Right ventricle myocardium superior (tissue), 1 donor: Measurements from ENCODE around the gene CADPS2. TPM values are rescaled to one million over a fixed set of nuclear protein-coding genes. Genes with fewer than 3 reads are reported as not detected.

Experiments used
- ATAC-seq: fragments of 200-7000 bp; cut with Tn5 transposase; one replicate; pipeline ENCODE4 v1.9.1; 2020; ENCODE audit warnings: mild to moderate bottlenecking; ENCODE audit not compliant: poor library complexity
- DNase-seq: peaks from one replicate; pipeline ENCODE4 v3.0.0-alpha.2; 2020
- intact Hi-C: fragments of 100-400 bp; cut with DNase I; formaldehyde crosslinking; loops from one replicate; pipeline ENCODE4 v1.11.2; 2022
- long read RNA-seq: library from polyadenylated mRNA; unstranded; transcript quantifications from one replicate; pipeline ENCODE4 v2.0.0, GENCODE V29; 2021
- total RNA-seq: library from RNA; stranded (reverse); fragmentation: NEBNext Ultra II Directional; extraction: Animal tissue kit (Norgen Biotek cat#: 25700); gene quantifications from one replicate; pipeline ENCODE4 v1.2.1, GENCODE V29; 2021
- donor health status: DM: no; HTN: yes; CAD: no; lungs with severe emphysema.

CADPS2 gene
- total RNA-seq, result 20.3 TPM
- long read RNA-seq, partial matches to known transcripts, result 6 of 45 reads
- long read RNA-seq, other reads (novel, unspliced or antisense), result 39 of 45 reads

DNA sequence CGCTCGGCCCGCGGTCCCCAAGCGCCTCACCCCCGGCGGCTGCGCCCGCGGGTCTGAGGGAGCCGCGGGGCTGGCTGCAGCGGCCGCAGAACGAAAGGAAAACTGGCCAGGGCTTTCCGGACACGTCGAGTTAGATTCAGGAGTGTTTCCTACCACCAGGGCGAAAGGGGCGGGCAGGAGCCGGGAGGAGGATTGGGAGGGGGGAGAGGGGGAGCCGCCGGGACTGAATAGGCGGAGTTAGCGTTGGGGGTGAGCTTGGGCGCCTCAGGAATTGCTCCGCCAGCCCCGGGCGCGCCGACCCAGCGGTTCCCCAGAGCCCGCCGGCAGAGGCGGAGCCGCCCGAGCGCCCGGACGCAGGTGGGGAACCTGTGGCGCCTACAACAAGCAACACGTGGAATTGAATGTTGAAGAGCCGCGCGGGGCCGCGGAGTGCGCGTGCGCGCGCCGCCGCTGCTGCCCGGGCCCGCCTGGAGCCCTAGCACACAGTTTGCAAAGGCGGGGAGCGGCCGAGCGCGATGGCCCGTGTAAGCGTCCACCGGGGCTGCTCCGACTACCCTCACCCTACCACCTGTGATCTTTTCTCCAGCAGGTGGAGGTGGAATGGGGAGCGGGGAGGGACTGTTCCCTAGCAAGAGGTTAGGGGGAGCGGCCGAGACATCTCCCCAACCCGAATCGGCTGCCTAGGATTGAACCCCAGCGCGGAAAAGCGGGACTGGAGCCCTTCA lies at the start of gene CADPS2:
TSS of gene CADPS2 (minus strand) at position 104 of the 725 bp plus-strand sequence. CDS start 123 bp downstream, outside the sequence.
- intact Hi-C loops, result loop anchor here (10.0 kb wide), 1 partner anchor 268 kb away; no protein-coding TSS in a partner anchor
- DNase-seq, result peak; percentile 87
- peak; percentile 95 for ATAC-seq

DNA sequence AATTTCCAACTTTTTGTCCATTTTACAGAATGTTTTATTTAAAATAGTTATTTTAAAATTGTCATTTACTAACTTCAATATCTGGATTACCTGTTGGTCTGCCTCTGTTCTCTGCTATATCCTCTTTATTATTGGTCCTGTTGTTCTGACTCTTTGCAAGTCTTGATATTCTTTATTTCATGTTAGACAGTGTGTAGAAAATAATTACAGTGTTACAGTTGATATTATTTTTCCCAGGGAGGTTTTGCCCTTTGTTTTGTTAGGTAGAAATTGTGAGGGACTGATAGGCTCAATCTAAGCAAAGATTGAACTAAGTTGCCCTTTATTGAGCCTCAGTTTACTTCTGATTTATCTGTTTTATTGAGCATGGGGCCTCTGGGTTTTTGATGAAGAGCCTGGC lies 49.4 kb upstream of the CADPS2 start:
- no peak for ATAC-seq
- intact Hi-C loops, result no loop called here
- DNase-seq, result no peak

DNA sequence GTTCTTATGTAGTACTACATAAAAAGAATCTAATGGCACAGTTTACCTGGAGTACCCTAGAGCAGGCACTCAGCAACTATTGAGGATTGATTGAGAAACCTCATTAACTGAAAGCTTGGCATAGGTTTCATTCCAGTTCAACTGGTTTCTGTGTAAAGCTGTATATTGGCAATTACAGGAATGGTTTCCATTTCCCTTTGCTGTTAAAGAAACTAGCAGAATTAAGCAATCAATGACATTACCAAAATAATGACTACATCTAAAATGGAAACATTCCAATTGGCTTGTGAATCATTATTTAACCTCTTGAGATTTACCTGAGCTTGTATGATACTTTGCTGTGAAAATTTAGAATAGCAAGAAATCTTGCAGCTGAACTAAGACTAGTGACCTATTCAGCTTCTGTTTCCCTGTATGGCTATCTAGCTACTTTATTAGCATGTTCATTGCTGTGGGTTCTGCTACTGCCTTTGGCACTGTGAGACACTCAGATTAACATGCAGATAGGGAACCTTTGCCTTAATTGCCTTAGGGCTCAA lies 33.5 kb upstream of the CADPS2 start:
- intact Hi-C loops, result no loop called here
- DNase-seq (no peak), ATAC-seq (no peak)

DNA sequence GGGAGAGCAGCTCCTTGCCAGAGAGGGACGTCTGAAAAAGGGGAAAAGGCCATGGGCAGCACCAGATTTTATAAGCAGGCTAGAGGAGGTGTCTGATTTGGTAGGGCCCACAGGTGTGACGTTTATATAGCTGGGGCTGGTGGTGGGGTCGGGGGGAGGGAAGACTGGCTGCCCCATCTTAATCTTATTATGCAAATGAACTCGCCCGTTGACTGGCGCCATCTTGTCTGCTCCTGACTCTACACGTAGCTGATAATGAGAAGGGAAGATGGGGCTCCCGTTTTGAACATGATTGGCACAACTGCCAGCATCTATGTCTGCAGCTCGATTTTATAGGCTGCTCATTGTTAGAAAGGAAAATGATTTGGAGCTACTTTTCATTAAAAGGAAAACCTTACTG lies 28.6 kb upstream of the CADPS2 start:
- intact Hi-C loops, result no loop called here
- no peak for ATAC-seq

DNA sequence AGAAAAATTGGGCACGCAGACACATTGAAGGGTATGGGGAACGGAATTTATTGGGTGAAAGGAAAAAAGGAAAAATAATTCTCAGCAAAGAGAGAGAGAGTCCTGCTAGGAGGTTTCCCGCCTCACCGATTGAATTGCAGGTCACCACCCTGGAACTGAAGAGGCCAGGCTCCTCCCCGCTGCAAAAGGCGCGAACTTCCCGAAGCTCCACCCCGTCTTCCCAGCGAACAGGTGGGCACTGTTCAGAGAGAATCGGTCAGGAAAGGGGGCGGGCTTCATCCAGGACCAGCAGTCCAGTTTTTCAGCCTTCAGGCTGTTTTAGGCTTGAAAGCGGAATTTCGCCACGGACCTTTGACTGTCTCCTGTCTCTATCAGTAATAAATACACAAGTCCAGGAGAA lies 27.3 kb upstream of the CADPS2 start:
- intact Hi-C loops, result no loop called here
- ATAC-seq, result no peak
- DNase-seq, result no peak

More for the DNA sequence above, 28.6 kb upstream of the CADPS2 start:
- no peak for DNase-seq

DNA sequence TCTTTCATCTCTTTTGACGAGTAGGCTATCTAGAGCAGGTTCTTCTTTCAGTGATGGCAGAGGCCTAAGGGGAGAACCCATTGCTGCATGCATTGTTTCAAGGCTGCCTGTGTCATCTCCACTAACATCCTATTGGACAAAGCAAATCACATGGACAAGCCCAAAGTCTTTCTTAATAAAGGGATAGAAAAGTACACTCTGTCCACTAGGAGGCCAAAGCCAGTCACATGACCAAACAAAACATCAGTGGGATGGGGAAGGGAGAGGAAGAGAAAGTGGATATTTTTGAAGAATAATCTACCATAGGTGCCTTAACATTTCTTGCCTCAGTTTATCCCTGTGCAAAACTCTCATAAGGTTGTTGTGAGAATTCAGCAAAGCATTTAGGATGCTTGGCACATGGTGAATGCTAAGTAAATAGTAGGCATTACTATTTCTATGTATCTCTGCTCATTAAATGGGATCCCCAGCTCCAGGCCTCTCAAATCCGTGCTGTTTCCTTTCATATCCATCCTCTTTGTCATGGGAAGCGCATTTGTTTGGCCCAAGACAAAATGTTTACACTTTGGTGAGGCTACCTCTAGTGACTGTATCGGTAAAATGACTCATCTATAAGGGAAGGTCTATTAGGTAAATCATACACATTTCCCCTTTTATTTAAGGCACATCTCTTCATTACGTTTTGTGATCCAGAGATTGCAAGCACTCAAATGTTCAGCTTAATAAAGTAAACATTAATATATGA lies 16.7 kb upstream of the CADPS2 start:
- no peak for DNase-seq
- ATAC-seq, result no peak
- intact Hi-C loops, result no loop called here

DNA sequence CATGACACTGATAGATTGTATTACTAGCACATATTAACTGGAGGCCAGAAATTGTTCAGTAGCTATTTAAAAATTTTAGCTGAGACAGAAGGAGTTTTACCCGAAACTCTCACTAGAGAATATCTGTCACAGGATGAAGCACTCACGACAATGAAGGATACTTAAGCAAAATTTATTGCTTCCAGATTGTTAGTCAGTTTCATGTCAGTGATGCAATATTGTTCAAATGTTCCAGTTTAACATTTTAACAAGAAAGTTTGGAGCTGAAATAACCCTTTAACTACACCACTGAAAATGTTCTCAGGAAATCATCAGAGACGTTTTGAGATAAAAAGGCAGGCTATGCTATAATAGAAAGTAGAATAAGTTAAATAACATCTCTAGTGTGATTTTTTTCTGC lies 15.0 kb upstream of the CADPS2 start:
- ATAC-seq, result no peak
- DNase-seq, result no peak
- intact Hi-C loops, result no loop called here

DNA sequence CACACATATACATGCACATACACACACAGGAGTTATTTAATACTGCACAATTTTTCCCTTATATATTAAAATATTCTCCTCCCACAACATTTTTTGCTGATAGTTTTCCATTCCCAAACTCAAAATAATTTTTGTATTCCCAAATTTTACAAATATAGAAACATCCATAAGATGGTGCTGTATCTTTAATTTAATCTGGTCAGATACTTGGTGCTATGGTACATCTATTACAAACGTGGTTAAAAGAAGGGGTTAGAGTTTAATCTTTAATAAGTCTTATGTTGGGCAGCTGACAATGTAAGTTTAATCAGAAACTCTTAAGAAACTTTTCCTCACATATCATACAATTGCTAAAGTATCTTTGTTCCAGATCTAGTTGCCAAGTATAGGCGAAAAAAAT lies 10.2 kb upstream of the CADPS2 start:
- ATAC-seq (no peak), DNase-seq (no peak)
- intact Hi-C loops, result no loop called here

DNA sequence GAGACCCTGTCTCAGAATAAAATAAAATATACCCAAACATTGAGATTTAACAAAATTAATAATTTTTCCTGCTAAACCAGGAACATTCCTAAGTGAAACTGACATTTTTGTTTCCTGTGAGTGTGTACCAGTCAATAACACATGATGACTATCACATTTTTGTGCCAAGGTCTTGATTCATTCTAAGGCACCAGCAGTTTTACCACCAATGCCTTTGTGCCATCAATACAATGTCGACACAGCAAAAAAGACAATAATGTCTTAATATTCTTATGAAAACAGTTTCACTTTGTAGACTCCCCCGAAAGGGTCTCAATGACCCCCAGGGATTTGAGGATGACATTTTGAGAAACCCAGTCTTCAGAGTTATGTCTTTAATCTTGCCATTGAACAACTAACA lies 7.2 kb upstream of the CADPS2 start:
- intact Hi-C loops, result no loop called here
- ATAC-seq, result no peak
- no peak for DNase-seq

DNA sequence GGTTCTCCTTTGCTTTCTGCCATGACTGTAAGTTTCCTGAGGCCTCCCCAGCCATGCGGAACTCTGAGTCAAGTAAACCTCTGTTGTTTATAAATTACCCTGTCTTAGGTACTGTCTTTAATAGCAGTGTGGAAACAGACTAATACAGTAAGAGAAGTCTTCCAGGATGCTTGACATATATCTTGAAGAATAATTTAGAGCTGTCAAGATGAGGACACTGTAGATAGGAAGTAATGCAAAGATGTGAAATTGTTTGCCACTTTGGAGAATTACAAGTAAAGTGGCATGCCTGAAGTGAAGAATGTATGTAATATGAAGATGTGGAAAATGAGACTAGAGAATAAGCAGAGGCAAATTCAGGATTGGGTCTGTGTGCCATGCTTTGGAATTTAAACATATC lies 2.9 kb upstream of the CADPS2 start:
- intact Hi-C loops, result loop anchor here (10.0 kb wide), 1 partner anchor 266 kb away; no protein-coding TSS in a partner anchor
- no peak for ATAC-seq
- DNase-seq, result no peak

DNA sequence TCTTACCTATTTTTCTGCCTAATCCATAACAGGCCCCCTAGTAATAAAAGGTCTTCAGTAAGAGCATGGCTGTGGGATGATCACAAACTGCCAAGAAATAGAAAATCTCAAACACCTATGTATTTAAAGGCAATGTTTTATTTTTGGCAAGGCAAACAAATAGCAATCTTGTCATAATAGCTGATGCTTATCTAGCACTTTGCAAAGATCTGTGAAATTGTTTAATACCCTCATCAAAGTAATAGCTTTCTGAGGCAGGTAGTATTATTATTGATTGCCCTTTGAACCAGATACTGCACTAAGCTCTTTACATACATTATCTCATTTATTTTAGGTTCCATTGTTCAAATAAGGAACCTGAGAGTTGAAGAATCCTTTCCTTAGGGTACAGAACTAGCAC lies 1.6 kb upstream of the CADPS2 start:
- ATAC-seq, result no peak
- DNase-seq, result no peak
- intact Hi-C loops, result loop anchor here (10.0 kb wide), 1 partner anchor 267 kb away; no protein-coding TSS in a partner anchor

DNA sequence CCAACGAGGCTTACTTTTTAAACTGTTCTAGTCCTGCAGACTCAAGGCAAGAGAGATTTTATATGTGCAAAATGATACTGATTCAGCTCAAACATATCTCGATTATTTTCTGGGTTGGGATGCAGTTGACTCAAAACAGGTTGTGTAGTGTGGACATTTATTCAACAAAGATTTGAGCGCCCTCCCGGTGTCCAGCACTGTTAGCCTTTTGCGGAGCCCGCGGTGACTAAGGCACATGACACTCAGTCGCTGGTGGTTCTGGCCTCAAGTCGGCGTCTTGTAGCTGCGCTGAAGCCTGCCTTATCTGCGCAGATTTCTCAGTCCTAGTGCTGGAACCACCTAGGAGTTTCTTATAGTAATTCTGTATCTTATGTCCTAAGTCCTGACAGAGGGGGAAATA lies 938 bp upstream of the CADPS2 start:
- intact Hi-C loops, result loop anchor here (10.0 kb wide), 1 partner anchor 268 kb away; no protein-coding TSS in a partner anchor
- DNase-seq, result peak; percentile 80
- ATAC-seq, result peak; percentile 84

DNA sequence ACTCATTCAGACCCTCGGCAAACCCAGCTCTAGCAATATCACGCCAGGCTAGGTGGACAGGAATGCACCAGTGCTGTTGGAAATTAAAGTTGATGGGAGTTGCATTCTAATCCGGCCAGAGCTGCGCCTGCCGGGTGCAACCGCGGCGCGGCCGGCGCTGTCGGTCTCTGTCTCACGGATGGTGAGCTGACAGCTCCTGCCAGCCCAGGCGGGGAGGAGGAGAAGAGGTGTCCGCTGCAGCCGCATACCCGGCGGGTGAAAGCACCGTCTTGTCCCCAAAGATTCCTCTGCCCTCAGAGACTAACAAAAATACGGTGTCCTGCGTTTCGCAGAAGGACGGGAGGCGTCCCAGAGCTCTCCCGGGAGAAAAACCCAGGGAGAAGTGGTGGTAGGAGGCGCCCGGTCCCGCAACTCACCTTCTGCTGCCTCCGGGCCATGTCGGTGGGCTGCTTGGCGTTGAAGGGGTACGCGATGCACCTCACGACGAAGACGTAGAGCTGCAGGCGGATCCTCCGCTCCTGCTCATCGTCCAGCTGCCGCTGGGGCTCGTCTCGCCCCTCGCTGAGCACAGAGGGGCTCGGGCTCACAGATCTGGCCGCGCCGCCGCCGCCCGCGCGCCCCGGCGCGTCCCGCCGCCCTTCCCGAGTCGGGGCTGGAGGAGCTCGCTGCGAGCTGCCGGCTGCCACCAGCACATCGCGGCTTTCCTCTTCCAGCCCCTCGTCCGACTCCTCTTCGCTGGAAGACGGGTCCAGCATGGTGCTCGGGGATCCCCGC lies 490 bp downstream of the CADPS2 start:
- intact Hi-C loops, result loop anchor here (10.0 kb wide), 1 partner anchor 269 kb away; no protein-coding TSS in a partner anchor
- DNase-seq (peak; percentile 59), ATAC-seq (peak; percentile 69)

DNA sequence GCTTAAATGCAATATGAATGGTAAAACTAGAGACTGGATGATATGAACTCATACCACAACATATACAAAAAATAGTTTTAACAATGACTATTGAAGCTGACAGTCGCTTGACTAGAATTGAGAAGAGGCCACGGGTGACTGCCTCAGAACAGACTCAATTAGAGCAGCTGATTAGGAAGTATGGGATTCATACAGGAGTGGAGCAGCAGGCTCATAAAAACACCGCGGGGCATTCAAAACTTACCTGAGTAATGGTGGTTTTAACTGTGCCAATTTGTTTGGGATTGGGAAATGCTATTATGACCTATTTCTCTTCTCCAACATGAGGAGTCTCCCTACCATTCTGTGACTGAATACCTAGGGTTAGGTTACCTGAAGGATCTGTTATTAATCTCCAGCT lies 2.1 kb downstream of the CADPS2 start:
- DNase-seq, result no peak
- intact Hi-C loops, result loop anchor here (10.0 kb wide), 1 partner anchor 271 kb away; no protein-coding TSS in a partner anchor
- ATAC-seq, result no peak

DNA sequence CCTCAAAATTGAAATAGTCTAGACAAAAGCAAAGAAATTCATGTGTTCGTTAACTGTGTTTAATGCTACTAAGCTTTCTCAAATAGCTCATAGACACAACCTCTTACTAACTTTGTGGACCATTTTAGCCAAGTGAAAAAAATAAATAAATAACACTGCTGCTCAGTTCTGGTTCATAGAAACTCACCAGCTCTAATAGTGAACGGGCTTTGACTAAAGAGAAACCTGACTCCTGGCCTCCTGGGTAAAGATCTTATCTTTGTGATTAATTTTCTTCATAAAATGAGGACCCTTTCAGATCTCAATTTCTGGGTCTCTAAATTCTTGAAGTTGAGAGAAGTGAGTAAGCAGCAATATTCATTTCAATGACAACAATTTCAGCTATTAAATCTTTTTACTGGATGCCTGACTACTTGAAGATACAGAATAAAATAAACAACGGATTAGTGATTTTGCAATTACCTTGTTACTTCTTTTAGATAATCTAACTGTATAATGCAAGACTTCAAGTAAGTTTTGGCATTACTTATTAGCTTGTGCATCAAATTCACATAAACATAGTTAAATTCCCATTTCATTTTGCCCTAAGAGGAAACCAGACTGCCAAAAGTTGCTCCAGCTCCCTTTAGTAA lies 3.1 kb downstream of the CADPS2 start:
- ATAC-seq (no peak), DNase-seq (no peak)
- intact Hi-C loops, result loop anchor here (10.0 kb wide), 1 partner anchor 272 kb away; no protein-coding TSS in a partner anchor

DNA sequence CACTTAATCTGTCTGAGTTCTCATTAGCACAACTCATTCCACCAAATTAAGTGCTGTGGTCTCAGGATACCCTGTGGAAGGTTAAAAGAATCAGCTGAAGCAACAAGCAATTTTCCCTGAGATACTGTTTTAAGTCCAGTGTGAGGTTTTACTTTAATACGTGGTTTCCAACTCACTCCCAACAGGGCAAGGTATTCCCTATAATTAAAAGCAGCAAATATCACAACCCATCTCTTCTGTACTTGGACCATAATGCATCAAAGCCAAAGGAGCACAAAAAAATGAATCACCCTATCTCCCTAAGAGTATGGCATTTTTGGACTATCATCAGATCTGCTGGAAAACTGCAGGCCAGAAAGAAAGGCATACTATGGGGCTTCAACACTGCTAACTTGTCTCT lies 4.9 kb downstream of the CADPS2 start:
- intact Hi-C loops, result loop anchor here (10.0 kb wide), 1 partner anchor 273 kb away; no protein-coding TSS in a partner anchor
- ATAC-seq, result no peak
- DNase-seq, result no peak

DNA sequence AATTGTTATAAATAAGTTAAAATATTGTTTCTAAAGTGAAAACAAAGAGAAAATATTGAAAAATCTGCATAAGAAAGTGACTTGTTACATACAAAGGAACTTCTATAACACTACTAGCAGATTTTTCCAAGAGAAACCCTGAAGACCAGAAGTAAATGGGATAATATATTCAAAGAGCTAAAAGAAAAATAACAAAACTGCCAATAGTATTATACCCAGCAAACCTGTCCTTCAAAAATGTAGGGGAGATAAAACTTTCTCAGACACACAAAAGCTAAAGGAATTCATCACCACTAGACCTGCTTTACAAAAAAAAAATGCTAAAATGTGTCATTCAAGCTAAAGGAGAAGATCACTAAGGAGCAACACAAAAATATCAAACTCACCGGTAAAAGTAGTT lies 17.0 kb downstream of the CADPS2 start:
- intact Hi-C loops, result no loop called here
- ATAC-seq (no peak), DNase-seq (no peak)

DNA sequence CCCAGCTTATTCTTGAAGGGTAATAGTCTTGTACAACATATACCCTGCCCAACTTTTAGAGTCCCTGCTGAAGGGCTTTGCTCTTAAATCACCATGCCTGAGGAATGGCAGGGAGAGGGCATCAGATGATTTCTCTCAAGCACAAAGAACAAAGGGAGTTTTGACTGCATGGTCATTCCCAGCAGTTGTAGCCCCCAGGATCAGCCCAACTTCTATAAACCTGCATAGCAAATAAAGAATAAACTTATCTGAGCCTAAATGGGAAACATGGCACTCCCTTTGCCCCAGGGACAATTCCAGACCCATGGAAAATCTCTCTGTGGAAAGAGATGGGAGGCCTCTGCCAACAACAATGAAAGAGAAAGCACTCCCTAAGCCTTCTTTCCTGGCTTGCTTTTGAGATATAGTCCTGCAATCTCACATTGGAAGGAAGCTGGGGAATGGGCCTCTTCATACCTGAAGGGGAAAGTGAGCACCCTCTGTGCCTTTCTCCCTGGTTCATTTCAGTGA lies 18.7 kb downstream of the CADPS2 start:
- ATAC-seq, result no peak
- DNase-seq, result no peak
- intact Hi-C loops, result no loop called here
